ENCODE measurements around the gene GPR15LG.

GPR15LG gene

GRCh38 chr10:84185526-84186175, 12.1 kb downstream of the GPR15LG start:
- H3K9me3 ChIP-seq (ENCODE audit: low read length): no peaks in the 10 kb centered on the region
- no peaks in the 10 kb centered on the region for H3K27me3 ChIP-seq (ENCODE audit: insufficient read depth, low read length)
- H3K4me3 ChIP-seq (ENCODE audit: low read depth, low read length, poor library complexity, severe bottlenecking): no peak overlapping the region
- H3K36me3 ChIP-seq (ENCODE audit: insufficient read depth, low read length): no peaks in the 10 kb centered on the region
- H3K79me2 ChIP-seq (ENCODE audit: insufficient read depth, low read length): no peaks in the 10 kb centered on the region
- H3K4me2 ChIP-seq (ENCODE audit: low read length): no peak overlapping the region
- H3K9me2 ChIP-seq (ENCODE audit: low read depth, low read length): no peaks in the 10 kb centered on the region
- no peak overlapping the region for H3K9ac ChIP-seq (ENCODE audit: low read length)
- no peak overlapping the region for H2AFZ ChIP-seq (ENCODE audit: low read length)
- H4K20me1 ChIP-seq (ENCODE audit: insufficient read depth, low read length): no peaks in the 10 kb centered on the region
- TF ChIP-seq EZH2 (IDR thresholded peaks at IDR 0.05; ENCODE audit: borderline replicate concordance, low read length) (no peak), CTCF (IDR thresholded peaks at IDR 0.05; ENCODE audit: low read length) (no peak)
- H3F3A ChIP-seq (ENCODE audit: insufficient read depth, low read length): no peaks in the 10 kb centered on the region
- no peak overlapping the region for H3K27ac ChIP-seq (ENCODE audit: low read depth, low read length, poor library complexity, severe bottlenecking)
- peaks cover 9% of the 10 kb centered on the region for H3K4me1 ChIP-seq (ENCODE audit: insufficient read depth, low read length, severe bottlenecking)

- H4K20me1 ChIP-seq (ENCODE audit: insufficient read depth, low read length): no peaks in the 10 kb centered on the region
- H2AFZ ChIP-seq (ENCODE audit: low read length): no peak overlapping the region
- H3K36me3 ChIP-seq (ENCODE audit: insufficient read depth, low read length): no peaks in the 10 kb centered on the region
- H3K79me2 ChIP-seq (ENCODE audit: insufficient read depth, low read length): no peaks in the 10 kb centered on the region
- H3K4me3 ChIP-seq (ENCODE audit: low read depth, low read length, poor library complexity, severe bottlenecking): no peak overlapping the region
- H3K9me3 ChIP-seq (ENCODE audit: low read length): no peaks in the 10 kb centered on the region
- peaks cover 10% of the 10 kb centered on the region for H3K4me1 ChIP-seq (ENCODE audit: insufficient read depth, low read length, severe bottlenecking)
- H3F3A ChIP-seq (ENCODE audit: insufficient read depth, low read length): no peaks in the 10 kb centered on the region
- H3K9ac ChIP-seq (ENCODE audit: low read length): no peak overlapping the region
- H3K27me3 ChIP-seq (ENCODE audit: insufficient read depth, low read length): 0 out of 2 replicates have a peak, but pooled peaks cover 4% of the 10 kb centered on the region
- no peak overlapping the region for H3K27ac ChIP-seq (ENCODE audit: low read depth, low read length, poor library complexity, severe bottlenecking)
- no peaks in the 10 kb centered on the region for H3K9me2 ChIP-seq (ENCODE audit: low read depth, low read length)
- TF ChIP-seq EZH2 (IDR thresholded peaks at IDR 0.05; ENCODE audit: borderline replicate concordance, low read length) (no peak), CTCF (IDR thresholded peaks at IDR 0.05; ENCODE audit: low read length) (no peak)
- no peak overlapping the region for H3K4me2 ChIP-seq (ENCODE audit: low read length)
Measured at GRCh38 chr10:84188815-84189214, 15.2 kb downstream of the GPR15LG start.

GRCh38 chr10:84190621-84191020, 17.0 kb downstream of the GPR15LG start:
- TF ChIP-seq CTCF (IDR thresholded peaks at IDR 0.05; ENCODE audit: low read length) (no peak), EZH2 (IDR thresholded peaks at IDR 0.05; ENCODE audit: borderline replicate concordance, low read length) (no peak)
- Histone ChIP-seq H3K27ac (ENCODE audit: low read depth, low read length, poor library complexity, severe bottlenecking) (no peak overlapping the region), H4K20me1 (ENCODE audit: insufficient read depth, low read length) (no peaks in the 10 kb centered on the region), H3K9me3 (ENCODE audit: low read length) (no peaks in the 10 kb centered on the region), H3K4me1 (ENCODE audit: insufficient read depth, low read length, severe bottlenecking) (peaks cover 6% of the 10 kb centered on the region), H3F3A (ENCODE audit: insufficient read depth, low read length) (no peaks in the 10 kb centered on the region), H3K79me2 (ENCODE audit: insufficient read depth, low read length) (no peaks in the 10 kb centered on the region), H3K4me2 (ENCODE audit: low read length) (no peak overlapping the region), H3K36me3 (ENCODE audit: insufficient read depth, low read length) (no peaks in the 10 kb centered on the region), H2AFZ (ENCODE audit: low read length) (no peak overlapping the region), H3K27me3 (ENCODE audit: insufficient read depth, low read length) (0 out of 2 replicates have a peak, but pooled peaks cover 10% of the 10 kb centered on the region), H3K4me3 (ENCODE audit: low read depth, low read length, poor library complexity, severe bottlenecking) (no peak overlapping the region), H3K9me2 (ENCODE audit: low read depth, low read length) (no peaks in the 10 kb centered on the region), H3K9ac (ENCODE audit: low read length) (no peak overlapping the region)
